Stimulated activated CD4-positive, alpha-beta T cell treated with anti-CD3 and anti-CD28 coated beads, Interleukin-2, amount 100 ng/mL, for 4 hours (primary cell): ENCODE results near the gene CHCHD10.
"Not testable (repeated sequence)": the region's sequence is repeated elsewhere in the genome, so short reads cannot be mapped to it uniquely, and the experiment has no call there.

Experiments
- DNase-seq: peaks from one replicate; pipeline ENCODE4 v3.0.0-alpha.2; 2020; ENCODE audit warnings: low read depth

CHCHD10 gene

GRCh38 chr22:23750367-23750713, 17.4 kb downstream of the CHCHD10 start:
- DNase-seq: no peak

DNA sequence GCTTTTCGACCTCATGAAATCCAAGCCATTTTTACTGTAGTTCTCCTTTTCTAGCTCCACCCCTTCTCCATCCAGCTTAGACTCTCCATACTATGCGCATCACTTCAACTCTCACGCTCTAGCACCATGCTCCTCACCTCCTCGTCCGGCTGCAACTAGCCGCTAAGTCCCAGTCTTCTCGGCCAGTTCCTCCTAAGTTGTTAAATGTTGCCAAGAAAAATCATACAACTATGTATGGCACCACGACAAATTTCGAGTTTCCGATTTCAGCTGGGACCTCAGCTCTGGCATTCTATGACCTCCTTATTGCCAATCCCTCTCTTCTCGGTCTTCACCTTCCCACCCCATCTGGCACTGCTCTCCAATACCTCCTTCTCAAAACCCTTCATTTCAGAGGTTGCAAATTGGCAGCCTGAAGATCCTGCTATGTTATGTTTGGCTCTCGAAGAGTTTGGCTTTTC, 17.9 kb downstream of the CHCHD10 start:
- no peak for DNase-seq

DNA sequence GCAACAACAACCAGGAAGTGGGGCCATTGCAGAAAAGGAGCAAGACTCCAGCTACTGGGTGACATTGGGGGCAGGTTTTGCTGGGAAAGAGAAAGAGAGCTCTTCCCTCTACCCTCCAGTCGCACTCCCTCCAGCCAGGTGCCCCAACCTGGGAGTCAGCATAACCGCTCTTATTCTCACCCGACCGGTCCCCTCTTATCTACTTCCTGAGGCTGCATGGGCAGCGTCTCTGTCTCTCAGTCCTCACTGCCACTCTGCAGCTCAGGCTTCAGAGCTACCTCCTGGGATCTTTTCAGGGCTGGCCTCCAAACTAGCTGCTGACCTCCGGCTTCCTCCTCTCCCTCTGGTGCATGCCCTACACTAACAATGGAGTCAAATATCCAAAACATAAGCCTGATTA, 22.0 kb downstream of the CHCHD10 start:
- no peak for DNase-seq

- DNase-seq: no peak
Measured at GRCh38 chr22:23744485-23744884, 23.3 kb downstream of the CHCHD10 start.

- DNase-seq: no peak
Measured at GRCh38 chr22:23744001-23744400, 23.8 kb downstream of the CHCHD10 start.

GRCh38 chr22:23743303-23743705, 24.5 kb downstream of the CHCHD10 start:
- no peak for DNase-seq

DNA sequence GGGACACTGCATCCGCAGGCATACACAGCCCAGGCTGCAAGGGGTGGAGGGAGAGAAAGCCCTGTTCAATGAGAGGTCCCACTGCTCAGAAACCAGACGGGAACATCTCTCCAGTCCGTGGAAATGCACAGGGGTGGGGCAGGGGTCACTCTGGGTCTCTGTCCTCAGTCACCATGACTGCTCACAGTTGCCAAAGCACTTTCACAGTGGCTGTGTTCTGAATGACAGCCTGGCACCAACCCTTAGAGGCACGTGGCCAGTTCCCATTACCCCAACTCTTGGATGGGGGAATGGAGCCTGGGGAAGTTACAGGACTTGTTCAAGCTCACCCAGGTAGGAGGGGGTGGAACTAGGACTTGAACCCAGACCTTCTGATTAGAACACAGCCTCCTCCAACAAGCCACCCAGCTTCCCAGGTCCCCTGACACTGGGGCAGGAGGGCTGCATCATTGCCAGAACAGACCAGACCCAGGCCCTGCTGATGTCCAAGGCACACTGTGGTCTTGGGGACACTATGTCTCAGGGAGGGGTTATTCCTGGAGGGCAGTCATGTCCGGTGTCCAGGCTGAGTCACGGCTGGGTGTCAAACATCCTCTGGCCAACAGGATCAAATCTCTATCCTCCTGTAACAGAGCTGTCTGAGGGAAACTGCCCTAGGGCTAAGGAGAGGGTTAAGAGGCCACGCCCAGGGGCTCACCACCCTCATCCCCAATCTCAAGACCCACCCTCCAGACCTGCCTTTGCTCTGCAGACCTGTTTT, 25.1 kb downstream of the CHCHD10 start:
- DNase-seq: no peak

DNA sequence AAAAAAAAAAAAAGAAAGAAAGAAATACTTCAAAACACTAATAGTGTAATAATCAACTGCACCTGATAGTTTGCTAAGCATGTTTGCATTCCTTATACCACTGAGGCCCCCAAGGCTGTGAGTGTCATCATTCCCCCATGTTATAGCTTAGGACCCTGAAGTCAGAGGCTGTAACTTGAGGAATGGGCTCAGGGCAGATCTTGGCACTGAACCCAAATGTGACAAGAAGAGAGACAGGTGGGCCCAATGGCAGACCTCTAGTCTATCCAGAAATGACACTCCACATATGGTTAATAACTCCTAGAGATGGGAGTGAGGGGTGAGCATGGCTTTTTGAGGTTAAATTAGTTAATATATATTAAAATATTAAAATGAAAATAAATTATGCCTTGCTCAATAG, 30.1 kb downstream of the CHCHD10 start:
- no peak for DNase-seq

GRCh38 chr22:23728108-23728507, 39.7 kb downstream of the CHCHD10 start:
- not testable (repeated sequence) for DNase-seq

GRCh38 chr22:23722724-23723123, 45.0 kb downstream of the CHCHD10 start:
- DNase-seq: no peak

- no peak for DNase-seq
Measured at GRCh38 chr22:23722160-23722559, 45.6 kb downstream of the CHCHD10 start.

DNA sequence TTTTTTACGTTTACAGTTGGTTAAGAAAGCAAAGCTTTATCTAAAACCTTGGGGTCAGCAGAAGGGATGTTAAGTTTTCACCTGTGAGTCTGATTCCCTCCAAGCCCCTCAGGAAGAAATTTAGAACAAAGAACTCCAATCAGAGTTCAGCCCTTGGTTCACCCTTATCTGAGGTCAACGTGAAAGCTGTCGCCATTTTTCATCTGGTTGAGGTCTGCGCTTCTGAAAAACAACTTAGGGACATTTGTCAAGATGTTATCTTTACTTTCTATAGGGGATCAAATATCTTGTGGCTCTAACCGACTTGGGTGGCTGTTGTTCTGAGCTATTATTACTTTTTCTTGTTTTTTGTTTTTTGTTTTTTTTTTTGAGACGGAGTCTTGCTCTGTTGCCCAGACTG, 46.9 kb downstream of the CHCHD10 start:
- no peak for DNase-seq

GRCh38 chr22:23718371-23719165, 49.2 kb downstream of the CHCHD10 start:
- DNase-seq: no peak

GRCh38 chr22:23716811-23717801, 50.7 kb downstream of the CHCHD10 start:
- peak; percentile 74 for DNase-seq
